GM12801 (cell line): ENCODE results near the gene ZNF2.

Experiments used
- TF ChIP-seq, protein P1 (sequence below): IDR thresholded peaks from one replicate; pipeline ENCODE4 v1.5.1; 2011; ENCODE audit warnings: control low read depth; ENCODE audit not compliant: insufficient read length; ENCODE audit errors: extremely low read depth

The ZNF2 gene

DNA sequence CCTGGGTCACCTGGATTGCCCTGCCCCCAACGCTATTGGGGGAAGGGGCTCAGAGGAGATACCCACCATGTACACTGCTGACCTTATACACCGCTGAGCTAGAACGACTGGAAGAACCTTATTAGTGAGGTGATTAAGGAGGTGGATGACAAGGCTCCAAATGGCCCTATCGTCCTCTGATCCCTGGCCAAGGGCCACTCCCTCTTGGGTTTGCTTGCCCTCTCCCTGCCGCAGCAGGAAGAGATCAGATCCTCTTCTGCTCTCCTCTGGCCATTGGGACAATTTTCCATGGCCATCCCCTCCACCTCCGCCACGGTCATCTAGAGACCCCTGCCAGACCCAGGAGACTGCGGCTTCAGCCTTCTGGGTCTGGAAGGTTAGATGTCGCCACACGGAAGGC, 7.2 kb upstream of the ZNF2 start:
- TF ChIP-seq, protein P1, sequence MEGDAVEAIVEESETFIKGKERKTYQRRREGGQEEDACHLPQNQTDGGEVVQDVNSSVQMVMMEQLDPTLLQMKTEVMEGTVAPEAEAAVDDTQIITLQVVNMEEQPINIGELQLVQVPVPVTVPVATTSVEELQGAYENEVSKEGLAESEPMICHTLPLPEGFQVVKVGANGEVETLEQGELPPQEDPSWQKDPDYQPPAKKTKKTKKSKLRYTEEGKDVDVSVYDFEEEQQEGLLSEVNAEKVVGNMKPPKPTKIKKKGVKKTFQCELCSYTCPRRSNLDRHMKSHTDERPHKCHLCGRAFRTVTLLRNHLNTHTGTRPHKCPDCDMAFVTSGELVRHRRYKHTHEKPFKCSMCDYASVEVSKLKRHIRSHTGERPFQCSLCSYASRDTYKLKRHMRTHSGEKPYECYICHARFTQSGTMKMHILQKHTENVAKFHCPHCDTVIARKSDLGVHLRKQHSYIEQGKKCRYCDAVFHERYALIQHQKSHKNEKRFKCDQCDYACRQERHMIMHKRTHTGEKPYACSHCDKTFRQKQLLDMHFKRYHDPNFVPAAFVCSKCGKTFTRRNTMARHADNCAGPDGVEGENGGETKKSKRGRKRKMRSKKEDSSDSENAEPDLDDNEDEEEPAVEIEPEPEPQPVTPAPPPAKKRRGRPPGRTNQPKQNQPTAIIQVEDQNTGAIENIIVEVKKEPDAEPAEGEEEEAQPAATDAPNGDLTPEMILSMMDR: no peak

DNA sequence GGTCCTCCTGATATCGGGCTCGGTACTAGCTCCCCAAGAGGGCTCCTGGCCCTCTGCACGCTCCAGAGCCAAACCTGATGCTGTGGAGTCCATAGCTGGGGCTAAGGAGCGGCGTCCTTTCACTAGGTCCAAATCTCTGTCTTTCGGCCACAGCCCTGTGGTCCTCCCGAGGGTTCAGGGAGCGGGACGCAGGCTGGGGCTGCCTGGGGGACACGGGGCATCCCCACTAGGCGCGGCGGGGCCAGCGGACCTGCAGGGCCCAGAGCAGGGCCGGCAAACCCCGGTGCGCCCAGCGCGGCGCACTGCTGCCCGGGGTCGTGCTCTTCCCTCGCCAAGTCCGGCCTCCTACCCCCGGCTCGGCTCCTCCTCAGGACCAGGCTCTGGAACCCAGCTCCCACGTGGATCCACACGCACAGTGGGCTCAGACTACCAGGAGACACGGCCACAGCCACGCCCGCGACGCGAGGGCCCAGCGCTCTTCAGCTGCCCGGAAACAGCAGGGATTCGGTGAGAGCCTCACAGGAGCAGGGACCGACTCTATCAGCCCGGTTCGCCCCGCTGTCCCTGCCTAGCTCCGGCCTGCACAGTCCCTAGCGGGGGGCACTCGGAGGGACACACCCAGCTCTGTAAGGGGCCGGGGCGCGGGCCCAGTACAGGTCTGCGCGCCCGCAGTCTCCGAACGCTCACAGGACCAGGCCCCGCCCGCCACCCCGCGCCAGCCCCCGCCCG, 6.6 kb upstream of the ZNF2 start:
- TF ChIP-seq, protein P1: no peak

DNA sequence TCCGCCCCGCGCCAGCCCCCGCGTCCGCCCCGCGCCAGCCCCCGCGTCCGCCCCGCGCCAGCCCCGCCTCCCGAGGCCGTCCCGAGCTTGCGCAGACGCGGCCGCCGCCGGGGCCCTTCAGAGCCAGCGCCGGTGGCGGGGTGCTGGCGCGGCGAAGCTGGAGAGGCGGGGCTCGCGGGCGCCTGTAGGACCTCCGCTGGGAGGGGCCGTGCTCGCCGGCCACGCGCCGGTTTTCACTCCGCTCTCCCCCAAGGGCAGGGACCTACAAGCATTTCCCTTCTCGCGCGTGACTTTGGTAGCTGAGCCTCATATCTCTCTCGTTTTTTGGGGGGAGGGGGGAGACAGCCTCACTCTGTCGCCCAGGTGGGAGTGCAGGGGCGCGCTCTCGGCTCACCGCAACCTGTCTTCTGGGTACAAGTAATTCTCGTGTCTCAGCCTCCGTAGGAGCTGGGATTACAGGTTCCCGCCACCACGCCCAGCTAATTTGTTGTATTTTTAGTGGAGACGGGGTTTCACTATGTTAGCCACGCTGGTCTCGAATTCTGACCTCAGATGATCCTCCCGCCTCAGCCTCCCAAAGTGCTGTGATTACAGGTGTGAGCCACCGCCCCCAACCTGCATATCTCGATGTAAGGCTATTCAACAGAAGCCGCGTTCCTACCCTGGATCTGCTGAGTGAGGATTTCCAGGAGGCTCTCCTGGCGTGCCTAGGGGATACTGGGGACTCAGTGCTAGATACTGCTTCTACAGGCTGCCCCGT, 5.7 kb upstream of the ZNF2 start, which contains the start of gene ZNF514:
Gene ZNF514, minus strand, starts transcription at position 159 of the 760 bp plus-strand sequence. CDS start 6,595 bp downstream, outside the sequence.
- TF ChIP-seq, protein P1: no peak

DNA sequence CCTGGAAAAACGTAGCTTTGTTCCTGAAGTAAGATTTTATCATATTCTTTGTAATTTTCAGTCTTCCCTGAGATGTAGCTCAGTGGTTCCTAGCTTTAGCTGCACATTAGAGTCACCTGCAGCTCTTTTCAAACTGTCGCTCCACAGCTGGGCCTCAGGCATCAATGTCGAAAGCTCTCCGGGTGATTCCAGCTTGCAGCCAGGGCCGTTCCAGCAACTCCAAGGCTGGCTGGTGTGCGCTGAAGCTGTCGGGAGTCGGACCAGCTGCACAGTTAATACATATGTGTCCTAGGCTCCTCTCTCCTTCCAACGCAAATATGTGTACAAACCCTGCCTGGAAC, 609 bp upstream of the ZNF2 start:
- TF ChIP-seq, protein P1: no peak

DNA sequence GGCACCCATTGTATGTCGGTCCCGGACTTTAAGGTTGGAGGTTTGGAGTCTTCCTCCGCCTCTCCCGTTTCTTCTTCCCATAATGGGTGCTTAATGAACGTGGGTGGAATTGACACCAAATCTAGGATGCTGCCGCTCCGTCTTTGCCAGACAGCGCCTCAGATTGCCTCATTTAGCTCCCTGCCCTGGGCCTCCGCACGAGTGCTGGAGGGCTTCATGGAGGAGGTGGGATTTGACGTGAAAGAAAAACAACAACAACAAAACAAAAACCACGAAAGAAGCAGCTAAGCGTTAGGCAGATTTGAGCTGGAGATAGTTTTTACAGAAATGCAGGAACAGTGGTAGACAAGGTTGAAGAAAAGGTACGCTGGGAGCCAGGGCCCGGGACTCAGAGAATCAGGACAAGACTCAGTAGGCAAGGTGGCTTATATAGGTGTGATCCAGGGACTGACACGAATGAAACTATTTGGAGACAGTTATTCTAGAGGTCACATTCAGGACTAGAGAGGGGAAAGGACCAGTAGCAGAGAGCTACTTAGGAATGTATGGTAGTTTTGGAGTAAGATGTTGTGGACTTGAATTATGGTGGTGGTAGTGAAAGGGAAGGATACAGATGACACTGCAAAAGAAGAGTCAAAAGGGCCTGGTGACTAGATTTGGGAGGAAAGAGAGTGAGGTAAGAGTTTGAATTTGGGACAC, 605 bp downstream of the ZNF2 start:
- TF ChIP-seq, protein P1: no peak

DNA sequence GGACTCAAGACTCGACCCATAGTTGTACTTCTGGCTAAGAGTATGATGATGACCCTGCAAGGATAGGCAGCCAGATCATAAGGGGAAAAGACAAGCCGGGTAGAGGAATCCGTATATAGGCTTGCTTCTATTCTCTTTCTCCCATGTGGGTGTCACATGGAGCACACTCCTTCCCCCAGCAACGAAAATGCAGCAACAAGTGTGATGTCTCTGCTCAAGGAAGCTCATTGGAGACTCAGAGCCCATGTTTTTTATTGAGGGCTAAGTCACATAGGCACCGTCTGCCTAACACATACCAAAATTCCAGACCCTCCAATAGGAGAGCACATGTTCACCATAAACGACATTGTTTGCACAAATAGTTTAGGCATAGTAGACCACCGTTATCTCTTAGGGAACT, 6.3 kb downstream of the ZNF2 start:
- TF ChIP-seq, protein P1: no peak

DNA sequence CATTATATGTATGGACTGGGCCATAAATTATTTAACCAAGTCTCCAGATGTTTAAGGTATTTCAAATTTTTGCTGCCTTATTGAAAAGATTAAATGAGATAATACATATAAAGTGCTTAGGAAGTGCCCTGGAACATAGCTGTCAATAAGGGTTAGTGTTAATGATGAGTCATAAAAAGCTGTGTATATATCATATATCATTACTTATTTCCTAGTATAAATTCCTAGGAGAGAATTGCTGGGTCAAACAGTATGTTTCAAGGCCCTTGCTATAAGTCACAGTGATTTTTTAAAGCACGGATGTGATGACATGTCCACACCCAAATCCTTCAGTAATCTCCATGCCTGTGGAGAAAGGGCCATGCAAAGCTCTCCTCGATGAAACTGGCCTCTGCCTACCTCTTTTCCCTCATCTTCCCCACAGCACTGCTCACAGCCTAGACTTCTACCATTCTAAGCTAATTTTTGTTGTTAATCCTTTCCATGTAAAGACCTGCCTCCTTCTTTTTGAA, 8.5 kb downstream of the ZNF2 start:
- TF ChIP-seq, protein P1: no peak
